ENCODE results near the gene MED27.

MED27 gene

GRCh38 chr9:131863306-131863896 is 216.3 kb downstream of the MED27 start:
- Histone ChIP-seq H3K27ac (ENCODE audit: extremely low read depth, low read depth, low read length) (no peak overlapping the region), H3K9me3 (ENCODE audit: control insufficient read depth, insufficient read depth, low read depth, low read length) (no peaks in the 10 kb centered on the region), H3K4me3 (ENCODE audit: low read depth, low read length) (no peak overlapping the region), H3K4me1 (ENCODE audit: control insufficient read depth, insufficient read depth, low read length) (no peaks in the 10 kb centered on the region), H3K36me3 (ENCODE audit: control insufficient read depth in 2 of 2, insufficient read depth in 1 of 2, low read length in 2 of 2) (peaks cover 0 to 30% of the 10 kb centered on the region in 2 experiments; a peak in 1 of 3 replicates)
- CTCF ChIA-PET, result interaction anchor here (1.2 kb wide), 1 partner anchor 8 kb away, joined by 3 read pairs; no protein-coding TSS in a partner anchor
- POLR2A ChIA-PET, result no interaction called here
- TF ChIP-seq PRDM4 (tag by site-specific recombination; IDR thresholded peaks at IDR 0.05) (peak; percentile 69), ZFP37 (tag by site-specific recombination; IDR thresholded peaks at IDR 0.05) (no peak), ZNF211 (tag by site-specific recombination; IDR thresholded peaks at IDR 0.05; ENCODE audit: low read depth) (no peak)

- no peak overlapping the region for H3K4me3 ChIP-seq (ENCODE audit: low read depth, low read length)
- TF ChIP-seq GLIS2 (tag by site-specific recombination; IDR thresholded peaks at IDR 0.05) (no peak), MYNN (tag by site-specific recombination; IDR thresholded peaks at IDR 0.05; ENCODE audit: borderline replicate concordance) (no peak), KLF1 (tag by site-specific recombination; IDR thresholded peaks at IDR 0.05) (no peak), ZNF239 (tag by site-specific recombination; IDR thresholded peaks at IDR 0.05) (no peak), FEZF1 (tag by site-specific recombination; IDR thresholded peaks at IDR 0.05) (no peak), ZNF670 (tag by site-specific recombination; IDR thresholded peaks at IDR 0.05; ENCODE audit: low read depth) (no peak), ZNF114 (tag by site-specific recombination; IDR thresholded peaks at IDR 0.05) (no peak), SP3 (tag by site-specific recombination; IDR thresholded peaks at IDR 0.05) (no peak), ZNF830 (tag by site-specific recombination; IDR thresholded peaks at IDR 0.05; ENCODE audit: low read depth) (no peak), CTCF (tag by site-specific recombination; IDR thresholded peaks at IDR 0.05) (no peak), ZNF423 (tag by site-specific recombination; IDR thresholded peaks at IDR 0.05) (no peak), ZNF843 (tag by site-specific recombination; IDR thresholded peaks at IDR 0.05) (no peak), ZNF449 (tag by site-specific recombination; IDR thresholded peaks at IDR 0.05) (no peak), KLF17 (tag by site-specific recombination; IDR thresholded peaks at IDR 0.05) (no peak), ZNF791 (tag by site-specific recombination; IDR thresholded peaks at IDR 0.05) (no peak), ZNF280C (tag by site-specific recombination; IDR thresholded peaks at IDR 0.05) (no peak), ZNF600 (tag by site-specific recombination; IDR thresholded peaks at IDR 0.05) (no peak), ZNF513 (tag by site-specific recombination; IDR thresholded peaks at IDR 0.05) (no peak), ZXDB (tag by site-specific recombination; IDR thresholded peaks at IDR 0.05) (no peak)
- H3K4me1 ChIP-seq (ENCODE audit: control insufficient read depth, insufficient read depth, low read length), result no peaks in the 10 kb centered on the region
- peaks cover 0 to 30% of the 10 kb centered on the region in 2 experiments; a peak in 1 of 3 replicates for H3K36me3 ChIP-seq (ENCODE audit: control insufficient read depth in 2 of 2, insufficient read depth in 1 of 2, low read length in 2 of 2)
- H3K9me3 ChIP-seq (ENCODE audit: control insufficient read depth, insufficient read depth, low read depth, low read length), result no peaks in the 10 kb centered on the region
- ChIA-PET POLR2A (no interaction called here), CTCF (interaction anchor here (1.2 kb wide), 1 partner anchor 9 kb away, joined by 3 read pairs; no protein-coding TSS in a partner anchor)
- no peak overlapping the region for H3K27ac ChIP-seq (ENCODE audit: extremely low read depth, low read depth, low read length)
Observed at GRCh38 chr9:131862261-131862660, 217.4 kb downstream of the MED27 start.

Data from HEK293 (cell line).